ENCODE data around the gene FABP1. TPM values are rescaled to one million over a fixed set of nuclear protein-coding genes. Genes with fewer than 3 reads are reported as not detected.

Gene FABP1
- total RNA-seq, 6 donors from 2014 or later: 0.67 to 1.0 TPM; not detected in 4

- Histone ChIP-seq H3K36me3 (no peaks in the 10 kb centered on the region), H3K9me3 (no peaks in the 10 kb centered on the region), H3K4me1 (no peaks in the 10 kb centered on the region), H3K4me3 (no peak overlapping the region), H3K27ac (no peak overlapping the region), H3K27me3 (no peaks in the 10 kb centered on the region)
- TF ChIP-seq CTCF (IDR thresholded peaks at IDR 0.05) (no peak), EP300 (IDR thresholded peaks at IDR 0.05) (no peak), POLR2A (IDR thresholded peaks at IDR 0.05) (no peak)
- DNase-seq: no peak
- WGBS, 2 donors: 91 to 95% methylated on average over 7 of the region's 7 CpGs
- no peak for ATAC-seq (ENCODE audit: low FRiP score in 2 of 2)
These were observed 921 bp upstream of the FABP1 start for GRCh38 chr2:88128654-88129312.

- Histone ChIP-seq H3K4me3 (no peak overlapping the region), H3K27me3 (no peaks in the 10 kb centered on the region), H3K9me3 (no peaks in the 10 kb centered on the region), H3K27ac (no peak overlapping the region), H3K4me1 (no peaks in the 10 kb centered on the region), H3K36me3 (no peaks in the 10 kb centered on the region)
- TF ChIP-seq CTCF (IDR thresholded peaks at IDR 0.05) (no peak), POLR2AphosphoS5 (IDR thresholded peaks at IDR 0.05) (no peak)
- no peak for ATAC-seq (ENCODE audit: low FRiP score in 2 of 2)
- 42 to 54% methylated on average over 1 of the region's 1 CpG for WGBS, 2 donors
- no peak for DNase-seq
These were observed 299 bp downstream of the FABP1 start for GRCh38 chr2:88127638-88127887.

- H3K4me3 ChIP-seq: no peak overlapping the region
- no peaks in the 10 kb centered on the region for H3K36me3 ChIP-seq
- WGBS, 2 donors: 91 to 94% methylated on average over 3 of the region's 3 CpGs
- no peaks in the 10 kb centered on the region for H3K27me3 ChIP-seq
- DNase-seq (no peak), ATAC-seq (ENCODE audit: low FRiP score in 2 of 2) (no peak)
- no peaks in the 10 kb centered on the region for H3K4me1 ChIP-seq
- H3K9me3 ChIP-seq: no peaks in the 10 kb centered on the region
- TF ChIP-seq EP300 (IDR thresholded peaks at IDR 0.05) (no peak), POLR2A (IDR thresholded peaks at IDR 0.05) (no peak), CTCF (IDR thresholded peaks at IDR 0.05) (no peak), POLR2AphosphoS5 (IDR thresholded peaks at IDR 0.05) (no peak)
- H3K27ac ChIP-seq: no peak overlapping the region
These were observed 857 bp downstream of the FABP1 start for GRCh38 chr2:88126772-88127637.

GRCh38 chr2:88125924-88126771, 1.7 kb downstream of the FABP1 start:
- no peaks in the 10 kb centered on the region for H3K36me3 ChIP-seq
- ATAC-seq (ENCODE audit: low FRiP score in 2 of 2) (no peak), DNase-seq (no peak)
- no peaks in the 10 kb centered on the region for H3K9me3 ChIP-seq
- H3K27ac ChIP-seq: no peak overlapping the region
- 85% methylated on average over 11 of the region's 11 CpGs for WGBS, 2 donors
- no peak overlapping the region for H3K4me3 ChIP-seq
- H3K27me3 ChIP-seq: no peaks in the 10 kb centered on the region
- TF ChIP-seq POLR2AphosphoS5 (IDR thresholded peaks at IDR 0.05) (no peak), EP300 (IDR thresholded peaks at IDR 0.05) (no peak)
- no peaks in the 10 kb centered on the region for H3K4me1 ChIP-seq

- no peak for TF ChIP-seq EP300 (IDR thresholded peaks at IDR 0.05)
- no peak for TF ChIP-seq POLR2A (IDR thresholded peaks at IDR 0.05)
- TF ChIP-seq POLR2AphosphoS5 (IDR thresholded peaks at IDR 0.05): no peak
- no peak for TF ChIP-seq CTCF (IDR thresholded peaks at IDR 0.05)
- 76 to 77% methylated on average over 3 of the region's 3 CpGs for WGBS, 2 donors
- Histone ChIP-seq H3K36me3 (no peaks in the 10 kb centered on the region), H3K27ac (no peak overlapping the region), H3K9me3 (no peaks in the 10 kb centered on the region), H3K4me1 (no peaks in the 10 kb centered on the region), H3K27me3 (no peaks in the 10 kb centered on the region), H3K4me3 (no peak overlapping the region)
- DNase-seq (no peak), ATAC-seq (ENCODE audit: low FRiP score in 2 of 2) (no peak)
These were observed 2.4 kb downstream of the FABP1 start for GRCh38 chr2:88125344-88125923.

All from upper lobe of left lung (tissue), 6 donors.